ENCODE data around the gene SNAP25.

Gene SNAP25

DNA sequence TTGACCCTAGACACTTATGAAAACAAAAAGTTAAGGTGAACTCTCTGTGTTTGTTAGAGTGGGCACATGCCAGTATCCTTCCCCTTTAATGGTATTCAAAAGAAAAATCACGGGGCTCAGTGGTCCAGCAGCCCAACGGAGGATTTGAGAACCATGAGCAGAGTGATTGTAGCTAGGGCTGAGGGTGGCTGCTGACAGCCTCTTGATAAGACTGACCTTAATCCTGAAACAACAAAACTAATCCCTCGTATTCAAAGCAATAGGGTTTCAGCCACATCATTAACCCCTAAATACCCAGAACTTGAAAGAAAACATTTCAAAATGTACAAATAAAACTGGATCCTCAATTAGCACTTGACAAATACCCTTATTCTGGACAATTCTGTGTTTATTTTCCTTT is 95.1 kb downstream of the SNAP25 start:
- peaks cover 10% of the 10 kb centered on the region; the same call in 1 of the 2 replicates for H3K9me3 ChIP-seq (ENCODE audit: control insufficient read depth, insufficient read depth, low read length)
- no peaks in the 10 kb centered on the region for H3K27me3 ChIP-seq (ENCODE audit: control insufficient read depth, low read length)
- no peak overlapping the region for H3K4me3 ChIP-seq (ENCODE audit: low read length)
- TF ChIP-seq, protein P1, sequence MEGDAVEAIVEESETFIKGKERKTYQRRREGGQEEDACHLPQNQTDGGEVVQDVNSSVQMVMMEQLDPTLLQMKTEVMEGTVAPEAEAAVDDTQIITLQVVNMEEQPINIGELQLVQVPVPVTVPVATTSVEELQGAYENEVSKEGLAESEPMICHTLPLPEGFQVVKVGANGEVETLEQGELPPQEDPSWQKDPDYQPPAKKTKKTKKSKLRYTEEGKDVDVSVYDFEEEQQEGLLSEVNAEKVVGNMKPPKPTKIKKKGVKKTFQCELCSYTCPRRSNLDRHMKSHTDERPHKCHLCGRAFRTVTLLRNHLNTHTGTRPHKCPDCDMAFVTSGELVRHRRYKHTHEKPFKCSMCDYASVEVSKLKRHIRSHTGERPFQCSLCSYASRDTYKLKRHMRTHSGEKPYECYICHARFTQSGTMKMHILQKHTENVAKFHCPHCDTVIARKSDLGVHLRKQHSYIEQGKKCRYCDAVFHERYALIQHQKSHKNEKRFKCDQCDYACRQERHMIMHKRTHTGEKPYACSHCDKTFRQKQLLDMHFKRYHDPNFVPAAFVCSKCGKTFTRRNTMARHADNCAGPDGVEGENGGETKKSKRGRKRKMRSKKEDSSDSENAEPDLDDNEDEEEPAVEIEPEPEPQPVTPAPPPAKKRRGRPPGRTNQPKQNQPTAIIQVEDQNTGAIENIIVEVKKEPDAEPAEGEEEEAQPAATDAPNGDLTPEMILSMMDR (IDR thresholded peaks at IDR 0.05; ENCODE audit: low read depth, low read length, poor library complexity, severe bottlenecking): no peak
- TF ChIP-seq EZH2phosphoT487 (IDR thresholded peaks at IDR 0.05; ENCODE audit: borderline replicate concordance, low read length): no peak
- H3K9me2 ChIP-seq (replicated peaks; ENCODE audit: control insufficient read depth, low read length): no peaks in the 10 kb centered on the region
- no peaks in the 10 kb centered on the region for H4K20me1 ChIP-seq (ENCODE audit: control insufficient read depth, insufficient read depth, low read depth, low read length)
- H3K4me1 ChIP-seq (ENCODE audit: control insufficient read depth, low read length): no peaks in the 10 kb centered on the region
- no peak overlapping the region for H3K27ac ChIP-seq (ENCODE audit: low read depth, low read length)
- no peaks in the 10 kb centered on the region for H3K79me2 ChIP-seq (ENCODE audit: control insufficient read depth, low read length)
- no peak overlapping the region for H3K4me2 ChIP-seq (ENCODE audit: low read length)
- H3K36me3 ChIP-seq (ENCODE audit: control insufficient read depth, low read length): no peaks in the 10 kb centered on the region
- no peaks in the 10 kb centered on the region for H3F3A ChIP-seq (ENCODE audit: control insufficient read depth, insufficient read depth)

DNA sequence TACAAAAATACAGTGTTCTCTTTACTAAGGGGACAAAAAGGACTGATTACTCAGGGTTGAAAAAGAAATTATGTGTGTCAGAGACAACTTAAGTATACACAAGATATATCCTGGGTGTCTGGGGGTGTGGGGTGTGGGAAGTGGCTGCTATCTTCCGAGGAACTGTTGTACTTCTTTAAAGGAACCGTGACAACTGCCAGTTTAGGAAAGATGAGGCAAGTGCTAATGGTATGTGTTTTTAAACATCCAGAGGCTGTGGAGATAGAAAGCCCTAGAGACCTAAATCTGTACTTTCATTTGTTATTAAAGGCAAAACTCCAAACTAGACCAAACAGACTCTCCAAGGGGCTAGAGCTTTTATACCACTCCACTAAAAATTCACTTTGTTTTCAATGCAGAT is 95.6 kb downstream of the SNAP25 start:
- no peaks in the 10 kb centered on the region for H3K36me3 ChIP-seq (ENCODE audit: control insufficient read depth, low read length)
- H4K20me1 ChIP-seq (ENCODE audit: control insufficient read depth, insufficient read depth, low read depth, low read length): no peaks in the 10 kb centered on the region
- no peaks in the 10 kb centered on the region for H3K79me2 ChIP-seq (ENCODE audit: control insufficient read depth, low read length)
- H3F3A ChIP-seq (ENCODE audit: control insufficient read depth, insufficient read depth): no peaks in the 10 kb centered on the region
- H3K4me2 ChIP-seq (ENCODE audit: low read length): no peak overlapping the region
- no peaks in the 10 kb centered on the region for H3K27me3 ChIP-seq (ENCODE audit: control insufficient read depth, low read length)
- no peaks in the 10 kb centered on the region for H3K4me1 ChIP-seq (ENCODE audit: control insufficient read depth, low read length)
- H3K9me2 ChIP-seq (replicated peaks; ENCODE audit: control insufficient read depth, low read length): no peaks in the 10 kb centered on the region
- no peak for TF ChIP-seq EZH2phosphoT487 (IDR thresholded peaks at IDR 0.05; ENCODE audit: borderline replicate concordance, low read length)
- TF ChIP-seq, protein P1 (IDR thresholded peaks at IDR 0.05; ENCODE audit: low read depth, low read length, poor library complexity, severe bottlenecking): no peak
- H3K4me3 ChIP-seq (ENCODE audit: low read length): no peak overlapping the region
- H3K9me3 ChIP-seq (ENCODE audit: control insufficient read depth, insufficient read depth, low read length): peaks cover 10% of the 10 kb centered on the region; the same call in 1 of the 2 replicates
- no peak overlapping the region for H3K27ac ChIP-seq (ENCODE audit: low read depth, low read length)

DNA sequence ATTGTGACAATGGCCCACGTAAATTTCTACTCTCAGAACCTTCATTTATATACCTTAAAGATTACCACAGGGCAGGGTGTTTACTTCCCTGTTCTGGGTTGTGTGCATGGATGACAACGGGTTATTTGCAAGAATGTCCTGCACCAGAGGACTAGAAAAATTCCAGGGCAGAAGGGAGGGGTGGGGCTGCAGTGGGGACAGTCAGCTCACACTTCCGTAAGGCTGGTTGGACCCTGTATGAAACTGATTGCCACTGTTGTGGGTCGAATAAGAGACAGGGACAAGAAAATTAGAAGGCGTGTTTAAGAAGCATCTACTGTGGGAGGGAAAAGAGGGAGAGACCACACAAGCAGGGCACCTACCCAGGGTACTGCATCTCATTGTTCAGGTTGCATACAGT is 96.5 kb downstream of the SNAP25 start:
- TF ChIP-seq, protein P1 (IDR thresholded peaks at IDR 0.05; ENCODE audit: low read depth, low read length, poor library complexity, severe bottlenecking): no peak
- TF ChIP-seq EZH2phosphoT487 (IDR thresholded peaks at IDR 0.05; ENCODE audit: borderline replicate concordance, low read length): no peak
- no peaks in the 10 kb centered on the region for H3F3A ChIP-seq (ENCODE audit: control insufficient read depth, insufficient read depth)
- no peaks in the 10 kb centered on the region for H4K20me1 ChIP-seq (ENCODE audit: control insufficient read depth, insufficient read depth, low read depth, low read length)

More for the DNA sequence above, 96.5 kb downstream of the SNAP25 start:
- no peaks in the 10 kb centered on the region for H3K27me3 ChIP-seq (ENCODE audit: control insufficient read depth, low read length)
- no peak overlapping the region for H3K27ac ChIP-seq (ENCODE audit: low read depth, low read length)
- no peaks in the 10 kb centered on the region for H3K9me2 ChIP-seq (replicated peaks; ENCODE audit: control insufficient read depth, low read length)
- H3K9me3 ChIP-seq (ENCODE audit: control insufficient read depth, insufficient read depth, low read length): peaks cover 10% of the 10 kb centered on the region; the same call in 1 of the 2 replicates
- no peaks in the 10 kb centered on the region for H3K36me3 ChIP-seq (ENCODE audit: control insufficient read depth, low read length)
- no peak overlapping the region for H3K4me3 ChIP-seq (ENCODE audit: low read length)
- no peaks in the 10 kb centered on the region for H3K4me1 ChIP-seq (ENCODE audit: control insufficient read depth, low read length)
- H3K79me2 ChIP-seq (ENCODE audit: control insufficient read depth, low read length): no peaks in the 10 kb centered on the region
- no peak overlapping the region for H3K4me2 ChIP-seq (ENCODE audit: low read length)
